Mesenchymal stem cell (in vitro differentiated cells and primary cell): Measurements from ENCODE around the gene HIP1.

ENCODE experiments used
- DNase-seq: peaks from one replicate; pipeline ENCODE4 v3.0.0-alpha.2; 2013
- H2AFZ ChIP-seq: one replicate; pipeline ENCODE4 v1.6.1; 2013; ENCODE audit warnings: low read depth, mild to moderate bottlenecking, control low read depth, inconsistent platforms, low read length, moderate library complexity
- H2AK5ac ChIP-seq: 2 replicates; pipeline ENCODE4 v1.6.1; 2013; ENCODE audit warnings: low read length, moderate library complexity, mild to moderate bottlenecking, inconsistent platforms; ENCODE audit not compliant: severe bottlenecking
- H2BK120ac ChIP-seq: one replicate; pipeline ENCODE4 v1.6.1; 2013; ENCODE audit warnings: low read depth, mild to moderate bottlenecking, inconsistent platforms, low read length, moderate library complexity
- H2BK12ac ChIP-seq, 2 experiments: one replicate each; pipeline ENCODE4 v1.6.1; 2013; ENCODE audit warnings: inconsistent platforms in 2 of 2, low read length in 2 of 2, mild to moderate bottlenecking in 2 of 2, moderate library complexity in 2 of 2, control low read depth in 1 of 2
- H2BK15ac ChIP-seq: one replicate; pipeline ENCODE4 v1.6.1; 2013; ENCODE audit warnings: mild to moderate bottlenecking, low read depth, inconsistent platforms; ENCODE audit not compliant: poor library complexity, severe bottlenecking
- H2BK5ac ChIP-seq: 2 replicates; pipeline ENCODE4 v1.6.1; 2013; ENCODE audit warnings: low read depth, mild to moderate bottlenecking, low read length, control low read depth, inconsistent platforms; ENCODE audit not compliant: poor library complexity, severe bottlenecking
- H3K14ac ChIP-seq, 2 experiments: one replicate each; pipeline ENCODE4 v1.6.1; 2013; ENCODE audit warnings: inconsistent platforms in 2 of 2, low read length in 2 of 2, control low read depth in 1 of 2, mild to moderate bottlenecking in 1 of 2, moderate library complexity in 1 of 2
- H3K18ac ChIP-seq, 2 experiments: one replicate each; pipeline ENCODE4 v1.6.1; 2013; ENCODE audit warnings: inconsistent platforms in 2 of 2, low read length in 2 of 2, control low read depth in 1 of 2, low read depth in 1 of 2, mild to moderate bottlenecking in 1 of 2
- H3K23ac ChIP-seq, 2 experiments: one replicate each; pipeline ENCODE4 v1.6.1; 2013; ENCODE audit warnings: inconsistent platforms in 2 of 2, low read length in 2 of 2, mild to moderate bottlenecking in 2 of 2, moderate library complexity in 2 of 2, control low read depth in 1 of 2
- H3K27ac ChIP-seq: 2 replicates; pipeline ENCODE4 v1.5.1; 2013; ENCODE audit warnings: mild to moderate bottlenecking, moderate library complexity, low read length, control low read depth, inconsistent platforms; ENCODE audit not compliant: poor library complexity, severe bottlenecking
- H3K27me3 ChIP-seq, 2 experiments: 2 replicates each; pipeline versions ENCODE4 v1.6.1 to v1.7.0; 2013; ENCODE audit warnings: low read length in 2 of 2, mild to moderate bottlenecking in 2 of 2, moderate library complexity in 2 of 2, control low read depth in 1 of 2, inconsistent platforms in 1 of 2; ENCODE audit not compliant: control insufficient read depth in 1 of 2, insufficient read depth in 1 of 2
- H3K36me3 ChIP-seq, 2 experiments: 2 replicates each; pipeline versions ENCODE4 v1.6.1 to v1.7.0; 2013; ENCODE audit warnings: low read length in 2 of 2, control low read depth in 1 of 2, inconsistent platforms in 1 of 2, low read depth in 1 of 2, mild to moderate bottlenecking in 1 of 2; ENCODE audit not compliant: insufficient read depth in 2 of 2, control insufficient read depth in 1 of 2
- H3K4ac ChIP-seq, 2 experiments: one replicate each; pipeline ENCODE4 v1.6.1; 2013; ENCODE audit warnings: inconsistent platforms in 2 of 2, low read length in 2 of 2, mild to moderate bottlenecking in 2 of 2, moderate library complexity in 2 of 2, control low read depth in 1 of 2, low read depth in 1 of 2
- H3K4me1 ChIP-seq: 2 replicates; pipeline ENCODE4 v1.6.1; 2013; ENCODE audit warnings: low read depth, low read length, control low read depth; ENCODE audit not compliant: control insufficient read depth, insufficient read depth
- H3K4me2 ChIP-seq: 2 replicates; pipeline ENCODE4 v1.6.1; 2013; ENCODE audit warnings: low read length, mild to moderate bottlenecking, inconsistent platforms; ENCODE audit not compliant: poor library complexity, severe bottlenecking
- H3K4me3 ChIP-seq, 2 experiments: 2 replicates each; pipeline versions ENCODE4 v1.5.1 to v1.7.0; 2013; ENCODE audit warnings: low read length in 2 of 2, mild to moderate bottlenecking in 2 of 2, control low read depth in 1 of 2, low read depth in 1 of 2; ENCODE audit not compliant: insufficient read depth in 1 of 2
- H3K79me1 ChIP-seq: replicated peaks from 2 replicates; pipeline ENCODE4 v1.6.1; 2013; ENCODE audit warnings: mild to moderate bottlenecking, control low read depth, low read length, inconsistent platforms; ENCODE audit not compliant: poor library complexity, severe bottlenecking
- H3K9ac ChIP-seq: 2 replicates; pipeline ENCODE4 v1.7.0; 2013; ENCODE audit warnings: mild to moderate bottlenecking, low read length, moderate library complexity
- H3K9me3 ChIP-seq: 2 replicates; pipeline ENCODE4 v1.7.0; 2013; ENCODE audit warnings: mild to moderate bottlenecking, low read length; ENCODE audit not compliant: control insufficient read depth
- H4K8ac ChIP-seq: one replicate; pipeline ENCODE4 v1.6.1; 2013; ENCODE audit warnings: inconsistent platforms, mild to moderate bottlenecking, low read length, moderate library complexity
- H4K91ac ChIP-seq: one replicate; pipeline ENCODE4 v1.6.1; 2013; ENCODE audit warnings: mild to moderate bottlenecking, low read length, inconsistent platforms
- WGBS: methylation state at CpG from one replicate; pipeline ENCODE4 v1.1.7; 2013; ENCODE audit warnings: mixed read lengths; 5-methylcytosine and 5-hydroxymethylcytosine counted together

Gene HIP1

DNA sequence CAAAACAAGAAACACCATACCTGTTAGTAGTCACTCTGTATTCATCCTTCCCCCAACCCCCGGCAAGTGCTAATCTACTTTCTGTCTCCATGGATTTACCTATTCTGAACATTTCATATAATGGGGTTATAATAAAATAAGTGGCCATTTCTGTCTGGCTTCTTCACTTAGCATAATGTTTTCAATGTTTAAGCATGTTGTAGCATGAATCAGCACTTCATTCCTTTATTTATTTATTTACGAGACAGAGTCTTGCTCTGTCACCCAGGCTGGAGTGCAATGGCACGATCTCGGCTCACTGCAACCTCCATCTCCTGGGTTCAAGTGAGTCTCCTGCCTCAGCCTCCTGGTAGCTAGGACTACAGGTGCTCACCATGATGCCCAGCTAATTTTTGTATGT, 69.2 kb downstream of the HIP1 start:
- H3K4ac ChIP-seq, result no peak overlapping the region
- H2BK12ac ChIP-seq, result no peak overlapping the region
- H2BK5ac ChIP-seq, result no peak overlapping the region
- no peak overlapping the region for H3K9ac ChIP-seq
- H2BK120ac ChIP-seq, result no peak overlapping the region
- no peaks in the 10 kb centered on the region for H3K36me3 ChIP-seq
- no peak overlapping the region for H3K4me3 ChIP-seq
- no peaks in the 10 kb centered on the region for H3K27me3 ChIP-seq
- H2AFZ ChIP-seq, result no peak overlapping the region
- no peak overlapping the region for H4K91ac ChIP-seq
- H3K9me3 ChIP-seq, result no peaks in the 10 kb centered on the region
- H4K8ac ChIP-seq, result no peak overlapping the region
- H2AK5ac ChIP-seq, result no peak overlapping the region
- no peak for DNase-seq
- peaks cover 2% of the 10 kb centered on the region for H3K79me1 ChIP-seq
- H3K14ac ChIP-seq, result no peak overlapping the region
- no peak overlapping the region for H3K4me2 ChIP-seq
- no peak overlapping the region for H3K18ac ChIP-seq
- H3K27ac ChIP-seq, result no peak overlapping the region
- H2BK15ac ChIP-seq, result no peak overlapping the region
- no peak overlapping the region for H3K23ac ChIP-seq
- 97% methylated on average over 3 of the region's 4 CpGs for WGBS
- H3K4me1 ChIP-seq, result peaks cover 10% of the 10 kb centered on the region

DNA sequence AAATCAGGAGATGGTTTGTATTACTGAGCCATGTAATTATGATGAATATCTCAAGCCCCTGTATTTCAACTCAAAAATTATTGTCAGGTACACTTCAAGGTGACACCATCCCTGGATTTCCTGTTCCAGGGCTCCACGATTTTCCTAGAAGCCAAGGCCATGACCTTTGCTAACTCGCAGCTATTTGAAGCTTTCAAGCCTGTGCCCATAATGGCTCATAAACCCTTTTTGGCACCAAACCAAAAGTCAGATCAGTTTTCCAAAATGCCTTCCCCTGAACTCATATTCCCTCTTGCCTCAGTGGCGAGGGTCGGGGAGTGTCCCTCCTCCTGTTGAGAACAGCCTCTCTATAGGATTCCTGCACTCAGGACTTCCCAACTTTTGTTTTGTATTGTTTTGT, 70.8 kb downstream of the HIP1 start:
- H3K27me3 ChIP-seq, result no peaks in the 10 kb centered on the region
- 78% methylated on average over 2 of the region's 4 CpGs for WGBS
- H3K9me3 ChIP-seq, result no peaks in the 10 kb centered on the region
- no peak for DNase-seq
- no peak overlapping the region for H2AFZ ChIP-seq
- no peak overlapping the region for H3K4me2 ChIP-seq
- no peak overlapping the region for H2BK12ac ChIP-seq
- H3K23ac ChIP-seq, result no peak overlapping the region
- no peak overlapping the region for H4K8ac ChIP-seq
- H3K14ac ChIP-seq, result no peak overlapping the region
- no peak overlapping the region for H3K18ac ChIP-seq
- peaks cover 16% of the 10 kb centered on the region for H3K4me1 ChIP-seq
- H2BK120ac ChIP-seq, result no peak overlapping the region
- no peak overlapping the region for H2BK5ac ChIP-seq
- H3K79me1 ChIP-seq, result peaks cover 2% of the 10 kb centered on the region
- no peaks in the 10 kb centered on the region for H3K36me3 ChIP-seq
- H2BK15ac ChIP-seq, result no peak overlapping the region
- no peak overlapping the region for H3K4ac ChIP-seq
- no peak overlapping the region for H4K91ac ChIP-seq
- H2AK5ac ChIP-seq, result no peak overlapping the region
- H3K4me3 ChIP-seq, result no peak overlapping the region
- H3K9ac ChIP-seq, result no peak overlapping the region
- H3K27ac ChIP-seq, result no peak overlapping the region

DNA sequence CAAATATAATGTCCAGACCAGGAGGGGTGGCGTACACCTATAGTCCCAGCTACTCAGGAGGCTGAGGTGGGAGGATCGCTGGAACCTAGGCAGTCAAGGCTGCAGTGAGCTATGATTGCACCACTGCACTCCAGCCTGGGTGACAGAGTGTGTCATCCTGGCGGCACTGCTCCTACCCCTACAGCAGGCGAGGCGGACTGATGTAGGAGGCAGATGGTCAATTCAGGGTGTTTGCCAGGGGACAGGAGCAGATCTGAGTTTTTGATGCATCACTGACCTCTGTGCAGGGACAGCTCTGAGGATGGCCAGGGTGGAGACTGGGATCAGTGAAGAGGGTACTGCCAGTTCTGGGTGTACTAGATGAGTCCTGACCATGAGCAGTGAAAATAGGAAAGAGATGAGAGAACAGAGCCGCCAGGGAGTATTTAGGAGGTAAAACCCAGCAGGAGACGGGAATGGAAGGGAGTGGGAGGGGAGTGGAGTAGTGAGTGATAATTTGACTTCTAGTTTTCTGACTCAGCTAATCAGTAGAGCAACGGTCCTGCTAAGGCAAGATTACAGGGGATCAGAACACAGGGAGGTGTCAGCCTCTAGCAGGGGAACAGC, 75.3 kb downstream of the HIP1 start:
- 86% methylated on average over 7 of the region's 8 CpGs for WGBS
- H3K14ac ChIP-seq, result no peak overlapping the region
- peaks cover 2% of the 10 kb centered on the region for H3K79me1 ChIP-seq

DNA sequence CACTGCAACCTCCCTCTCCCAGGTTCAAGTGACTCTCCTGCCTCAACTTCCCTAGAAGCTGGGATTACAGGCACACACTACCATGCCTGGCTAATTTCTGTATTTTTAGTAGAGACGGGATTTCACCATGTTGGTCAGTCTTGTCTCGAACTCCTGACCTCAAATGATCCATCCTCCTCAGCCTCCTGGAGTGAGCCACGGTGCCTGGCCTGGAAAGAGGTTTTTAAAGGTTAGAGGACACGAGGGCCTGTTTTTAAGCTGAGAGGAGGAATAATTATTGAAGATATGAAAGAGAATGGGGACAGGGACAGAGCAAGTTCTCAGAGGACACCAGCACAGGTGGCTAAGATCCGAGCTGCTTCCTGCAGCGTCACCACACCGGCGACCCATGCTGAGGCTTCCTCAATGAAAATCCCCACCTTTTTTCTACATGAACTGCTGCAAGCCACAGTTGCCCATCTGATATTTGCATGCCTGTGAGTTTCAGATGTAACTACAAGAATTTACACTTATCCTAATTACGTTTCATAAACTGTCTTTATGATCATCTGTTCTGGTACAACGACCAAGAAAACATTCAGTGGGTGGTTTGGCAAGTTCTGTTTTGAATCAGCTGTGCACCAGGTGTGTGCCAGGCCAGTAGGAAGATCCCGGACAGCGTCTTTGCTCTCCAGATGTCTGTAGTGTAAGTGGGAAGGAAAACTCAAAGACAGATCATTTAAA, 76.0 kb downstream of the HIP1 start:
- no peaks in the 10 kb centered on the region for H3K9me3 ChIP-seq
- no peak overlapping the region for H3K14ac ChIP-seq
- H4K8ac ChIP-seq, result no peak overlapping the region
- no peak overlapping the region for H2BK12ac ChIP-seq
- peaks cover 16% of the 10 kb centered on the region for H3K4me1 ChIP-seq
- H3K4me3 ChIP-seq, result no peak overlapping the region
- no peak overlapping the region for H2AFZ ChIP-seq
- H2BK120ac ChIP-seq, result no peak overlapping the region
- no peak overlapping the region for H3K18ac ChIP-seq
- no peak overlapping the region for H3K4me2 ChIP-seq
- no peak overlapping the region for H3K23ac ChIP-seq
- no peak overlapping the region for H3K9ac ChIP-seq
- DNase-seq, result no peak
- H3K36me3 ChIP-seq, result no peaks in the 10 kb centered on the region
- H2BK15ac ChIP-seq, result no peak overlapping the region
- no peak overlapping the region for H3K4ac ChIP-seq
- no peak overlapping the region for H2AK5ac ChIP-seq
- 87% methylated on average over 11 of the region's 12 CpGs for WGBS
- no peak overlapping the region for H2BK5ac ChIP-seq
- no peaks in the 10 kb centered on the region for H3K27me3 ChIP-seq
- H4K91ac ChIP-seq, result no peak overlapping the region
- H3K27ac ChIP-seq, result no peak overlapping the region
- H3K79me1 ChIP-seq, result peaks cover 2% of the 10 kb centered on the region

More for the DNA sequence above, 75.3 kb downstream of the HIP1 start:
- Histone ChIP-seq H3K36me3 (no peaks in the 10 kb centered on the region), H4K8ac (no peak overlapping the region), H2BK120ac (no peak overlapping the region), H2BK15ac (no peak overlapping the region), H3K4ac (no peak overlapping the region), H3K27me3 (no peaks in the 10 kb centered on the region), H3K23ac (no peak overlapping the region), H2AK5ac (no peak overlapping the region), H3K4me2 (no peak overlapping the region), H3K27ac (no peak overlapping the region), H2AFZ (no peak overlapping the region), H3K9me3 (no peaks in the 10 kb centered on the region), H2BK12ac (no peak overlapping the region), H3K4me1 (peaks cover 15% of the 10 kb centered on the region), H3K4me3 (no peak overlapping the region), H2BK5ac (no peak overlapping the region), H4K91ac (no peak overlapping the region), H3K18ac (no peak overlapping the region), H3K9ac (no peak overlapping the region)
- no peak for DNase-seq
